Testis (tissue), 2 donors: Measurements from ENCODE around the gene PLXDC1.

Experiments
- POLR2A ChIP-seq: fragments of 450-650 bp; IDR thresholded peaks from one replicate; pipeline ENCODE4 v1.6.1; 2017; ENCODE audit warnings: antibody characterized with exemption, mild to moderate bottlenecking, moderate library complexity
- TF ChIP-seq, protein P1 (sequence below), 3 experiments: fragments of 450-650 bp in 2 of 3; fragments of 200-600 bp in 1 of 3; sonication (generic) in 1 of 3; IDR thresholded peaks; one replicate each; pipeline ENCODE4 v1.5.1; 2016 to 2019; ENCODE audit warnings: antibody characterized with exemption in 3 of 3, mild to moderate bottlenecking in 2 of 3, moderate library complexity in 1 of 3

DNA sequence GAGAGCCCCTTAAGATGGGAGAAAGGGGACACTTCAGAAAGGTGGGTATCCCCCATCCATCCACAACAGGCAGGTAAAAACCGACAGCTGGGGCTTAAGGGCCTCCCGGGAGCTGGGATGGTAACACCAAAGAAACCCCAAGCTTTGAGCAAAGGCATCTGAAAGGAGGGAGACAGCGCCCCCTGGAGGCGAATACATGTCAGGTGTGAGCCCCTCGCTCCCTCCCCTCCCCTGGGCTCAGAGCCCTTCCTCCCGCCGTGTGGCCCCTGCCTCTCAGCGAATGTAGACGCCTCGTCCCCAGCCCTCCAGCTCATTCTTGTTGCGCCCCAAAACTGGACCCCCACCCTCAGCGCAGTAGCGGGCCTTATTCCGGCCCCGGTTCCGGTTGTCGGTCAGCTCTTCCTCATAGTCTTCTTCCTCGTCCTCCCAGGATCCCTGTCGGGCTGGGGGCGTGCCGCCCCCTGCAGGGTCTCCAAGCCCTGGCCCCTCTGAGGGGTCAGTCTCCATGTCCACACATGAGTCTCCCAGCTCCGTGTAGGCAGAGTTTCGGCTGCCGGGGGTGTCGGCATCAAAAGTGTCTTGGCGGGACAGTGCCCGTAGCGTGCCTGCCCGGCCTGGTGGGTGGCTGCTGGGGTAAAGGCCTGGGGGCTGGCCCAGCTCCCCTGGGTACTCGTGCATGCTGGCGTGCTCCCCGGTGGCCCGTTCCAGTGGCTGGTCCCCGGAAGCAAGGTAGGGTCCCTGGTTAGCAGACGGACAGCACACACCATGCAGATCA is 23.7 kb upstream of the PLXDC1 start:
- TF ChIP-seq, protein P1, sequence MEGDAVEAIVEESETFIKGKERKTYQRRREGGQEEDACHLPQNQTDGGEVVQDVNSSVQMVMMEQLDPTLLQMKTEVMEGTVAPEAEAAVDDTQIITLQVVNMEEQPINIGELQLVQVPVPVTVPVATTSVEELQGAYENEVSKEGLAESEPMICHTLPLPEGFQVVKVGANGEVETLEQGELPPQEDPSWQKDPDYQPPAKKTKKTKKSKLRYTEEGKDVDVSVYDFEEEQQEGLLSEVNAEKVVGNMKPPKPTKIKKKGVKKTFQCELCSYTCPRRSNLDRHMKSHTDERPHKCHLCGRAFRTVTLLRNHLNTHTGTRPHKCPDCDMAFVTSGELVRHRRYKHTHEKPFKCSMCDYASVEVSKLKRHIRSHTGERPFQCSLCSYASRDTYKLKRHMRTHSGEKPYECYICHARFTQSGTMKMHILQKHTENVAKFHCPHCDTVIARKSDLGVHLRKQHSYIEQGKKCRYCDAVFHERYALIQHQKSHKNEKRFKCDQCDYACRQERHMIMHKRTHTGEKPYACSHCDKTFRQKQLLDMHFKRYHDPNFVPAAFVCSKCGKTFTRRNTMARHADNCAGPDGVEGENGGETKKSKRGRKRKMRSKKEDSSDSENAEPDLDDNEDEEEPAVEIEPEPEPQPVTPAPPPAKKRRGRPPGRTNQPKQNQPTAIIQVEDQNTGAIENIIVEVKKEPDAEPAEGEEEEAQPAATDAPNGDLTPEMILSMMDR (IDR thresholded peaks at IDR 0.05): peak; percentile 77 to 93 (median 77)
- no peak for TF ChIP-seq POLR2A
